T-cell (primary cell): ENCODE results near the gene PDGFD. TPM values are rescaled to one million over a fixed set of nuclear protein-coding genes. Genes with fewer than 3 reads are reported as not detected.
A peak's percentile ranks its signal among the peaks of the same experiment; 100 is the strongest.

Experiments used
- ATAC-seq, 4 experiments: fragments of 200-7000 bp in 3 of 4; fragments of 150-1000 bp in 1 of 4; cut with Tn5 transposase; replicated peaks in 1 of 4; 1 replicate in 3 of 4; 2 replicates in 1 of 4; pipeline ENCODE4 v1.10.0; 2021; ENCODE audit warnings: moderate library complexity in 3 of 4, mild to moderate bottlenecking in 2 of 4, moderate number of reproducible peaks in 1 of 4
- CTCF ChIA-PET, 2 donors: fragments of 300-600 bp; sonication (Branson Sonifier 250); formaldehyde crosslinking; loops; one replicate each; lab custom pipeline; 2022; ENCODE audit warnings: antibody characterized with exemption in 2 of 2; lab: Charles Lee
- POLR2A ChIA-PET, 2 donors: fragments of 300-600 bp; sonication (Branson Sonifier 250); formaldehyde crosslinking; loops; one replicate each; lab custom pipeline; 2022; ENCODE audit warnings: antibody characterized with exemption in 2 of 2; lab: Charles Lee
- DNase-seq, 35 experiments: peaks; one replicate each; pipeline versions ENCODE4 v3.0.0 to v3.0.0-alpha.2; 2013 to 2023
- H3K27ac ChIP-seq: one replicate; pipeline ENCODE4 v1.5.1; 2013; ENCODE audit warnings: low read length
- H3K27me3 ChIP-seq, 2 experiments: replicated peaks in 1 of 2; 1 replicate in 1 of 2; 2 replicates in 1 of 2; pipeline versions ENCODE4 v1.6.1 to v1.7.0; 2013; ENCODE audit warnings: low read length in 1 of 2, mixed read lengths in 1 of 2; ENCODE audit not compliant: control insufficient read depth in 2 of 2, insufficient read depth in 2 of 2; ENCODE audit errors: extremely low read depth in 1 of 2
- H3K36me3 ChIP-seq, 2 donors: 1 replicate in 1 of 2; 2 replicates in 1 of 2; pipeline versions ENCODE4 v1.6.1 to v1.7.0; 2013; ENCODE audit warnings: low read length in 1 of 2; ENCODE audit not compliant: control insufficient read depth in 2 of 2, insufficient read depth in 1 of 2; ENCODE audit errors: extremely low read depth in 1 of 2
- H3K4me1 ChIP-seq, 2 experiments: 1 replicate in 1 of 2; 2 replicates in 1 of 2; pipeline versions ENCODE4 v1.6.1 to v1.7.0; 2013; ENCODE audit warnings: low read length in 2 of 2, mixed read lengths in 1 of 2; ENCODE audit not compliant: insufficient read depth in 2 of 2, control insufficient read depth in 1 of 2; ENCODE audit errors: extremely low read depth in 1 of 2
- H3K4me3 ChIP-seq, 2 donors: 1 replicate in 1 of 2; 2 replicates in 1 of 2; pipeline versions ENCODE4 v1.5.1 to v1.7.0; 2013; ENCODE audit warnings: mild to moderate bottlenecking in 2 of 2, low read length in 1 of 2, moderate library complexity in 1 of 2; ENCODE audit not compliant: control insufficient read depth in 1 of 2; ENCODE audit errors: extremely low read depth in 1 of 2
- H3K9me3 ChIP-seq: 2 replicates; pipeline ENCODE4 v1.7.0; 2013
- H3K27ac Mint-ChIP-seq, 2 donors: one replicate each; pipeline ENCODE4 v1.8.0; 2020 to 2021; ENCODE audit warnings: mild to moderate bottlenecking in 2 of 2, mixed read lengths in 2 of 2
- H3K27me3 Mint-ChIP-seq, 2 donors: one replicate each; pipeline ENCODE4 v1.8.0; 2021 to 2022; ENCODE audit warnings: mixed read lengths in 2 of 2
- H3K36me3 Mint-ChIP-seq: one replicate; pipeline ENCODE4 v1.8.0; 2021; ENCODE audit warnings: mixed read lengths
- H3K4me1 Mint-ChIP-seq, 3 donors: one replicate each; pipeline ENCODE4 v1.8.0; 2020 to 2022; ENCODE audit warnings: mixed read lengths in 3 of 3, mild to moderate bottlenecking in 1 of 3
- H3K4me3 Mint-ChIP-seq, 3 donors: one replicate each; pipeline ENCODE4 v1.8.0; 2020 to 2022; ENCODE audit warnings: mild to moderate bottlenecking in 3 of 3, mixed read lengths in 3 of 3, moderate library complexity in 3 of 3
- H3K9me3 Mint-ChIP-seq, 3 donors: one replicate each; pipeline ENCODE4 v1.8.0; 2020 to 2022; ENCODE audit warnings: mixed read lengths in 3 of 3
- WGBS: methylation state at CpG from one replicate; pipeline ENCODE4 v1.1.5; 2013; ENCODE audit warnings: missing lambda C conversion rate; ENCODE audit not compliant: insufficient coverage; 5-methylcytosine and 5-hydroxymethylcytosine counted together
- total RNA-seq, 35 experiments: library from RNA in 6 of 35; stranded (reverse) in 6 of 35; fragments of 120-200 nt in 1 of 35; gene quantifications; one replicate each; pipeline versions ENCODE4 v1.2.1 to v1.2.4 and lab custom pipeline; 2013 to 2026

The PDGFD gene
- total RNA-seq, 5 donors from 2014 or later (not counting 1 experiment from before 2014, with no cell fraction given), result 0.35 to 2.9 (median 1.2) TPM

DNA sequence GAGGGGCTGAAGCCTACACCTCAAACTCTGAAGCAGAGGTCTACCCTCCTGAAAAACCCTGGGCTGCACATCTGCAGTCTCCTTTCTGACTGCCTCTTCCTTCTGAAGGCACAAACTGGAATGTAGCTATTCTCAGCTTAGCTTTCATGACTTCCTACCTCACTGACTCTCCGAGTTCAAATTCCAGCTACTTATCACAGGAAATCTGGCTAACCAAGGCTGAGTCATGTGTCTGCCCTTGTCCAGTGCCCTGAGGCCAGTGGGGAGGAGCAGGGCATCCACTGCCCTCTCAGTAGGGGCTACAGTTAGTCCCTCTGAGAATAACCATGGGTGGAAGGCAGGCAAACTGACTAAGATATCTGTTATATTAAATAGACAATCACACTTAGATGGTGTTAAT lies 29.2 kb downstream of the PDGFD start:
- no CpG with 5 or more reads among the region's 1 CpG for WGBS
- H3K4me3 Mint-ChIP-seq, result no peak overlapping the region

GRCh38 chr11:104130161-104130560 lies 33.8 kb downstream of the PDGFD start:
- Histone ChIP-seq H3K27me3 (no peaks in the 10 kb centered on the region), H3K9me3 (no peaks in the 10 kb centered on the region), H3K4me3 (no peak overlapping the region), H3K27ac (no peak overlapping the region), H3K36me3 (no peaks in the 10 kb centered on the region), H3K4me1 (no peaks in the 10 kb centered on the region)
- no peak for DNase-seq
- no peaks in the 10 kb centered on the region for H3K4me1 Mint-ChIP-seq
- WGBS, result no CpG with 5 or more reads among the region's 1 CpG
- H3K9me3 Mint-ChIP-seq, result peaks cover 0 to under 1% (median 0%) of the 10 kb centered on the region in 3 donors
- ATAC-seq, result peak in 1 of 4 experiments; percentile 23
- ChIA-PET POLR2A (no interaction called here), CTCF (no interaction called here)
- H3K4me3 Mint-ChIP-seq, result no peak overlapping the region
- no peaks in the 10 kb centered on the region for H3K36me3 Mint-ChIP-seq
- peaks cover 0 to 3% of the 10 kb centered on the region in 2 donors for H3K27me3 Mint-ChIP-seq
- H3K27ac Mint-ChIP-seq, result no peak overlapping the region

More for the DNA sequence above, 29.2 kb downstream of the PDGFD start:
- Mint-ChIP-seq H3K27me3 (no peaks in the 10 kb centered on the region), H3K9me3 (peaks cover 0 to 6% (median 0%) of the 10 kb centered on the region in 3 donors), H3K27ac (no peak overlapping the region), H3K4me1 (no peaks in the 10 kb centered on the region), H3K36me3 (no peaks in the 10 kb centered on the region)
- H3K4me3 ChIP-seq, result no peak overlapping the region
- no peaks in the 10 kb centered on the region for H3K27me3 ChIP-seq
- no peaks in the 10 kb centered on the region for H3K4me1 ChIP-seq
- CTCF ChIA-PET, result no interaction called here
- no peak for ATAC-seq
- H3K9me3 ChIP-seq, result no peaks in the 10 kb centered on the region
- no peak overlapping the region for H3K27ac ChIP-seq
- no peaks in the 10 kb centered on the region for H3K36me3 ChIP-seq
- POLR2A ChIA-PET, result no interaction called here
- no peak for DNase-seq

DNA sequence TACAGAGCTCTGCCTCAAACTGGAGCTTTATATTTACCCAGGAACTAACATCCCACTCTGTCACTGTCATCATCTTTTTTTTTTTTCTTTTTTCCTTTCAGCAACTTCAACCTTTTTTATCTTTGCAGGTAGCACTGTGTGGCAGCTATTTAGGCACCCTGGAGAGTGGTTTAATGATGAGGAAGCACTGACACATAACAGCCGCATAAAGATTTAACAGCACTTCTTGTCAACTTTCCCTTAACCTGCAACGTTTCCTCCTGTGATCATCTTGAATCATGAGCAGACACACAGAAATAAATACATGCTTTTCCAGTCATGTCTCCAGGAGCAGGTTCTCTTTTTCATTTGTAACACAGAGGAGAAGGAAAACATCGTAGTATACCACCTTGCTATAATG lies 34.8 kb downstream of the PDGFD start:
- no peak overlapping the region for H3K4me3 Mint-ChIP-seq

DNA sequence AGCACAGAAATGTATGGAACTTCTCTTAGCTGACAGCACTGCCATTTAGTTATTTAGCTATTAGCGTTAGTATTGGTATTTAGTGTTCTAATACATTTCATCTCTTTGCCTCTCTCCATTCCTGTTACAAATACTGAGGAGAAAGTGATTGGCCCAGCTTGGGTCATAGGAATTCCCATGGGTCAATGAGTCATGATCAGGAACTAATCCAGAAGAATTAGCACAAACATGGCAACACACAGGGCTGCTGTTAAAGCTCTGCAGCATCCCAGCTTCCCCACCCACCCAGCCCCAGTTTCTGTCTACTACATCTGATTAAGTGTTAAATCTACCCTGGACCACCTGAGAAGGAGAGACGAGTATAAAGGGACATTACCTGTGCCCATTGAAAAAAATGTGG lies 36.1 kb downstream of the PDGFD start:
- no peaks in the 10 kb centered on the region for H3K9me3 Mint-ChIP-seq
- no peak for ATAC-seq

More for the DNA sequence above, 34.8 kb downstream of the PDGFD start:
- no peaks in the 10 kb centered on the region for H3K4me1 Mint-ChIP-seq
- DNase-seq (no peak), ATAC-seq (no peak)
- no peak overlapping the region for H3K27ac Mint-ChIP-seq
- Histone ChIP-seq H3K9me3 (no peaks in the 10 kb centered on the region), H3K27me3 (no peaks in the 10 kb centered on the region), H3K27ac (no peak overlapping the region), H3K36me3 (no peaks in the 10 kb centered on the region), H3K4me1 (no peaks in the 10 kb centered on the region), H3K4me3 (no peak overlapping the region)
- CTCF ChIA-PET, result interaction anchor here in 1 of 2 donors (0.7 kb wide), 1 partner anchor 889 kb away, joined by 4 read pairs; no protein-coding TSS in a partner anchor
- H3K9me3 Mint-ChIP-seq, result no peaks in the 10 kb centered on the region
- POLR2A ChIA-PET, result no interaction called here
- 65% methylated on average over 2 of the region's 3 CpGs for WGBS
- H3K36me3 Mint-ChIP-seq, result no peaks in the 10 kb centered on the region
- peaks cover 0 to 3% of the 10 kb centered on the region in 2 donors for H3K27me3 Mint-ChIP-seq

GRCh38 chr11:104126464-104126863 lies 37.5 kb downstream of the PDGFD start:
- H3K4me1 ChIP-seq, result no peaks in the 10 kb centered on the region
- Mint-ChIP-seq H3K36me3 (no peaks in the 10 kb centered on the region), H3K4me1 (no peaks in the 10 kb centered on the region), H3K4me3 (no peak overlapping the region), H3K27me3 (peaks cover 0 to 3% of the 10 kb centered on the region in 2 donors), H3K27ac (no peak overlapping the region), H3K9me3 (no peaks in the 10 kb centered on the region)
- H3K4me3 ChIP-seq, result no peak overlapping the region
- no peaks in the 10 kb centered on the region for H3K36me3 ChIP-seq
- no peaks in the 10 kb centered on the region for H3K9me3 ChIP-seq
- DNase-seq, result no peak
- ChIA-PET POLR2A (interaction anchor here in 1 of 2 donors (0.6 kb wide), 1 partner anchor 1050 kb away, joined by 3 read pairs; no protein-coding TSS in a partner anchor), CTCF (no interaction called here)
- H3K27ac ChIP-seq, result no peak overlapping the region
- no peaks in the 10 kb centered on the region for H3K27me3 ChIP-seq
- no peak for ATAC-seq
- no CpG with 5 or more reads among the region's 1 CpG for WGBS

More for the DNA sequence above, 36.1 kb downstream of the PDGFD start:
- ChIA-PET CTCF (no interaction called here), POLR2A (interaction anchor here in 1 of 2 donors (0.6 kb wide), 1 partner anchor 68 kb away, joined by 3 read pairs; no protein-coding TSS in a partner anchor)
- H3K36me3 Mint-ChIP-seq, result no peaks in the 10 kb centered on the region
- H3K27me3 Mint-ChIP-seq, result peaks cover 0 to 3% of the 10 kb centered on the region in 2 donors
- H3K4me1 Mint-ChIP-seq, result no peaks in the 10 kb centered on the region
- H3K27ac ChIP-seq, result no peak overlapping the region
- no peaks in the 10 kb centered on the region for H3K4me1 ChIP-seq
- no CpG with 5 or more reads among the region's 2 CpGs for WGBS
- no peak overlapping the region for H3K27ac Mint-ChIP-seq
- no peaks in the 10 kb centered on the region for H3K9me3 ChIP-seq
- H3K36me3 ChIP-seq, result no peaks in the 10 kb centered on the region
- no peak for DNase-seq
- H3K4me3 ChIP-seq, result no peak overlapping the region
- H3K27me3 ChIP-seq, result no peaks in the 10 kb centered on the region
- H3K4me3 Mint-ChIP-seq, result no peak overlapping the region

- Mint-ChIP-seq H3K4me3 (no peak overlapping the region), H3K9me3 (no peaks in the 10 kb centered on the region), H3K27me3 (peaks cover 0 to 3% of the 10 kb centered on the region in 2 donors), H3K36me3 (no peaks in the 10 kb centered on the region), H3K27ac (no peak overlapping the region), H3K4me1 (no peaks in the 10 kb centered on the region)
- no peaks in the 10 kb centered on the region for H3K27me3 ChIP-seq
- no peak overlapping the region for H3K4me3 ChIP-seq
- H3K4me1 ChIP-seq, result no peaks in the 10 kb centered on the region
- no peak for DNase-seq
- no peak for ATAC-seq
- no peak overlapping the region for H3K27ac ChIP-seq
- POLR2A ChIA-PET, result no interaction called here
- H3K36me3 ChIP-seq, result no peaks in the 10 kb centered on the region
- WGBS, result 75% methylated on average over 1 of the region's 1 CpG
- H3K9me3 ChIP-seq, result no peaks in the 10 kb centered on the region
- CTCF ChIA-PET, result interaction anchor here in 1 of 2 donors (0.6 kb wide), 1 partner anchor 1229 kb away, joined by 4 read pairs; no protein-coding TSS in a partner anchor
Observed at GRCh38 chr11:104124979-104125378, 39.0 kb downstream of the PDGFD start.
